GM18499 (cell line): ENCODE measurements around the gene ABHD6.
"Not testable (repeated sequence)": the region's sequence is repeated elsewhere in the genome, so short reads cannot be mapped to it uniquely, and the experiment has no call there.

ENCODE experiments used
- ATAC-seq: cut with Tn5 transposase; IDR thresholded peaks from one replicate; pipeline ENCODE4 v1.9.1; 2021; ENCODE audit warnings: moderate number of reproducible peaks; ENCODE audit not compliant: insufficient read depth, unreplicated experiment

ABHD6 gene

DNA sequence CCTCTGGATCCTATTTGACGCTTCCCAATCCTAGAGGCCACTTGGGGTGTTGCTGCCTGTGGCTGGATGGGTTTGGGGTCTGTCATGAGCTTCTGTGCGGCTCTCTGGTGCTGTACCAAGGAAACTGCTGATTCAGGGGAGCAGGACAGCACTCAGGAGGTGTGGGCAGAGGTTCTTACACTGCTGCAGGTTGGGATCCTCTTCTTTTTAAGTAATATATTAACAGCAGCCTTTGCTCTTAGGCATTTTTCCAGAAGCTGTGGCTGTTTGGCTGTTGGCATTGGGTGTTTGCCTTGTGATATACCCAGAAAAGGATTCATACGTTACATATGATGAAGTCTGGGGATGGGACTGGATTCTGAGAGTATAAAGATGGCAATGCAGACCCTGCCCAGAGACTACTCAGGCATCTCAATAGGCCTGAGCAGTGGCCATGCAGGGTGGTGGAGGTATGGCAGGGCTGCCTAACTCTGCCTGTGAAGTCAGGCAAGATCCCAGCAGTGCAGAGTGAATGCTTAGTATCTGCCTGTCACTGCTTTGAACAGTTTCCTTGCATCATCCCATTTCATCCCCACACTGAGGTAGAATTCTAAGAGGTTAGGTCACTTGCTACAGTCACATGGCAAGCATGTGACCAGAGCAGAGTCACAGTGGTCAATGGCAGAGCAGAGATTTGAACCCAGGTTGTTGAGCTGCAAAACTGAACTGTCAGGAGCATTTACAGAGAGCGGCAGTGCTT is 3.9 kb downstream of the ABHD6 start:
- ATAC-seq, result no peak

DNA sequence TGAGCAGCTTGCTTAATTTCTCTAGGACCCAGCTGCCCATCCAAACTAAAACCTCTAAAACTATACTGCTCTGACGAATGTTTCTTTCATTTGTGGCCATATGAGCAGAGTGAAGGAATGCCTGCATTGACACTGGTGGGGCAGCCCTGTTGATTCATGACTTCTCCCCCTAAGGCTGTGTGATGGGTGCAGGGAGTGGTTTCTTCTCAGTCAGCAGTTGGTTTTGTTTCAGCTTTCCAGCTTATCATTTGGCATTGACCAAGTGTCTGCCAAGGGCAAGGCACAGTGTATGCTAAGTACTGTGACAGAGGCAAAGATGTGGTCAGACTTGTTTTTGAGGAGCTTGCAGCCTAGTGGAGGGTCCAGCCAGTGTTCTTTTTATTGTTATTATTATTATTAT is 4.7 kb downstream of the ABHD6 start:
- ATAC-seq, result no peak

DNA sequence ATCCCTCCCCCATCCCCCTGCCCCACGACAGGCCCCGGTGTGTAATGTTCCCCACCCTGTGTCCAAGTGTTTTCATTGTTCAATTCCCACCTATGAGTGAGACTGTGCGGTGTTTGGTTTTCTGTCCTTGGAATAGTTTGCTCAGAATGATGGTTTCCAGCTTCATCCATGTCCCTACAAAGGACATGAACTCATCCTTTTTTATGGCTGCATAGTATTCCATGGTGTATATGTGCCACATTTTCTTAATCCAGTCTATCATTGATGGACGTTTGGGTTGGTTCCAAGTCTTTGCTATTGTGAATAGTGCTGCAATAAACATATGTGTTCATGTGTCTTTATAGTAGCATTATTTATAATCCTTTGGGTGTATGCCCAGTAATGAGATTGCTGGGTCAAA is 5.3 kb downstream of the ABHD6 start:
- not testable (repeated sequence) for ATAC-seq

DNA sequence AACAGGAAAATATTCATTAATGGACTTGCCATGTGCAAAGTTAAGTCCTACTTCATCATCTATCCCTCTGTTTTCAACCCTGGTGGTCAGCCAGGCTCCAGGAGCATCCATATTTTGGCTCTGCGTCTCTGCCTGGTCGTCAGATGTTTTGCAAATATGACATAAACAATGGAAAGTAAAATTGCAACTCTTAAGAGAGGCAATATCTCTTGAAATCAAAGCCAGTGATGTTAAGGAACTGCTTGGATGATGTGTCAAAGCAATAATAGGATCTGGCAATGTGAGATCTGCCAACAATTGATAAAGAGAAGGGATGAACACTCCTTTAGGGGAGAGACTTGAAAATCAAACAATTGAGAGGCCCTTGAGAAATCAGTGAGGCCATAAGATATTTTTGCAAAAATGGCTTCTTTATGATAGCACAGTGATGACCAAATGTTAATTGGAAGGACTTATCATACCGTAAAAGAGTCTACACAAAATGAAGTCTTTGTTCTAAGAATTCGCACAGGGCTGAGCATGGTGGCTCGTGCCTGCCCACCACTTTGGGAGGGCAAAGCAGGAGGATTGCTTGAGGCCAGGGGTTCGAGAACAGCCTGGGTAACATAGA is 6.5 kb downstream of the ABHD6 start:
- no peak for ATAC-seq

DNA sequence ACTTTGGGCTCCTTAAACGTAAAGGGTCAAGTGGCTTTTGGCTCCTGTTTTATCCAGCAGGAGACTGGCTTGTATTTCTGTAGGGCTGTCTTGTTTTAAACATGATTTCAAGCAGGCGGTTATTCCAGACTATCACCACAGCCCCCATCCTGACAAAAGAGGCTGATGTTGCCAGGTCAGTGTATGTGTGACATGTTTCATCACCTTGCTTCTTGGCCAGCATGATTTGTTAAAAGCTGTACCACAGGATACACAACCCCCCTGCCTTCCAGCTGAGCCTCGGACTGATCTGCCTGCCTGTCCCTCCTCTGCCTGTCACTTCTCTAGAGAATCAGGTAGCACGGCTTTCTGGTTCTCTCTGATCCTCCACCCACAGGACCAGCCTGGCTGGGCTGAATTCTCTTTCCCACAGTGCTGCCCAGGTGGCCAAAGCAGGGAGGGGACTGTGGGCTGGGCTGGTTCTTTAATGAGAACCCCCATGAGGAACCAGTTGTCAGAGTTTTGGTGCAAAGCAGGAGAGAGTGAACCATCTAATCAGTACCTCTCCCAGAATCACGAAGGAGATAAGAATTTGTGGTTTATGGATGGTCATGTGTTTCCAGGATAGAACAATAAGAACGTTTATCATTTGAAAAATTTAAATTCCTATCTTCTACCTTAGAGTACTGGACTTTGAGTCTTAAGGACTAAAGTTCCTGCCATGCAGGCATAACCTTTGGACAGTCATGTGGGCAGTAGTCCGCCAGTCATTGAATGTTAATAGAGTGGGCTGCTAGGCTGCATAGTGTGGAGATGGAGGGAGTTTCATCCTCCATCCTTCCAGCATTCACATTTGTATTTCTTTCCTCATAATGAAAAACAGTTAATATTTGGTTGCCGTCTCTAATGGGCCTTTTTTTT is 8.8 kb downstream of the ABHD6 start:
- ATAC-seq, result no peak

DNA sequence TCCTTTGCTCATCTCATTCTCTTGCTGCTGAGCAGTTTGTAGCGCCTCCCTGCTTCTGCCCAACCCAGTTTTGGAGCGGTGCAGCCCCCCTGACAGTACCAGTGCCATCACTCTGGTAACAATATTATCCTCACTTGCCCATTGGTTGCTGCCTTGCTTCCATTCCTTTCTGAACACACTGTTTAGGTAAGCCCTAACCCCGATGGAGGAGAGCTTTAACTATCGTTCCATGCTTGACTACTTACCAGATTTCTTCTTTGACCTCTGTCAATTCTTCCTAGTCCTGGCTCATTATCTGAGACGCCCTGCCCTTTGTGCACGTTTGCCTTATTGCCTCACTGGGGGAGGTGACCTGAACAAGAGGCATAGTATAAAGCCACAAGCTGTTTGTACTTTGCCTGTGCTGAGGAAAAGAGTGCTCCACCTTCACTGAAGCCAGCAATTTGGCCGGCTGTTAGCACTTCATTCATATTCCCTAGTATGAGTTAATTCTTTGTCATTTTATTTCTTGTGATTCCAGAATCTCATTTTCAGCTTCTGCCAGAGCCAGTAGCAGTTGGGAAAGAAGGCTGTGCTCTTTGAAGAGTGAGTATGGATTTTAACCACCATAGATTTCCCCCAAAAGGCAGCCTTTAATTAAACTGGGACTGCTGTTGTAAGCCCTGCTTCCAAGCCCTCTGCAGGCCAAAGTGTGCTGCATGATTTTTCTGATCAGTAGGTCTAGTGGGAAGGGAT is 11.9 kb downstream of the ABHD6 start:
- ATAC-seq, result no peak

DNA sequence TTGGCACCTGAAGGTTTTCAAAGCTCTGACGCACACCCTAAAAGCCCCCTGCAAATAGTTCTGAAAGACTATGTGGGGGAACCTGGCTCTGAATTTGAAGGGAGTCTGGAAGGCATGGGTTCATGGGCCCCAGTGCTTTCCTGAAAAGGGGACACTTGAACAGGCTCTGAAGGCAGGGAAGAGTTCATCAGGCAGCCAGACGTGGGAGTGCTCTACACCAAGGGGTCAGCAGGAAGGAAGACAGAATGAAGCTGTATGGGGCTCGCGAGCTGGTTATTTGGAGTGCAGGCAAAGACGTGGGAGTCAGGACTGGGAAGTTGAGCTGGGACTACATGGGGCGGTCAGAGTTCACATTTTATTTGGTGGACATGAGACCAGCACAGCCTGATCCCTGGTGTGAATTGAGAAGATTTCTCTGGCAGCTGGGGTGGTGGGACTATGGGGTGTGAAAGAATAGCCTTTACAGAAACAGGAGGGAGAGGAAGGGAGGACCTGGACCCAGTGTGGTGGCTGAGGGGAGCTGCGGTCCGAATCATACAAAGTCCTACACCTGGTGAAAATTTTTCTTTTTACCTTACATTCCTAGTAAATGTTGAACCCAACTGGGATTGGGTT is 12.6 kb downstream of the ABHD6 start:
- no peak for ATAC-seq

DNA sequence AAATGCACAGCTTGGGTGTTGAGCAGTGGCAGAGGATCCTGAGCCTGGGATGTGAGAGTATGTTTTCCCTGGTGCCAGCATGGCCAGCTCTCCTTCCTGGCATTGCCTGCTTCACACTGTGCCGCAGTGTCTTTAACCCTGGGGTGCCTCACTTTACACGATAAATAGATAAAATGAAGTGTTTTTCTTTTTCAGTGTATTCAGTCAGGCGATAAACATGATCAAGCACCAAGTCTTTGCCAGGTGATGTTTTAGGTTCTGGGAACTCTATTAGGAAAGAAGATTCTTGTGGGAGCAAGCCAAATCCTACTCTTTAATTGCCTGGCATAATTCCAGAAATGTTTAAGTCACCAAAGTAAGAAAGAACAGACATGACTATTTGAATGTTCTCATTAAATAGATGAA is 14.0 kb downstream of the ABHD6 start:
- no peak for ATAC-seq

DNA sequence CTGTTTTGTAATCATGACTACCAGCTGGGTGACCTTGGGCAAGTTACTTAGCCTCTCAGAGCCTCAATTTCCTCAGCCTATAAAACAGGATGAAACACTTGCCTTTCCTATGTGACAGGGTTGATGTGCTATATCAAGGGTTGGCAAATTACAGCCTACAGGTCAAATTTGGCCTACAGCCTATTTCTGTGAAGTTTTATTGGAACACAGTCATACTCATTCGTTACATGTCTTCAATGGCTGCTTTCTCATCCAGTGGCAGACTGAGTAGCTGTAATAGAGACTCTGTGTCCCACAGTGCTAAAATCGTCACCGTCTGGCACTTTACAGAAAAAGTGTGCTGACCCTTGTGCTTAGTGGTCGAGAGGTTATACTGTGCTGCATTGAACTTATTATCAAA is 16.6 kb downstream of the ABHD6 start:
- ATAC-seq, result no peak

DNA sequence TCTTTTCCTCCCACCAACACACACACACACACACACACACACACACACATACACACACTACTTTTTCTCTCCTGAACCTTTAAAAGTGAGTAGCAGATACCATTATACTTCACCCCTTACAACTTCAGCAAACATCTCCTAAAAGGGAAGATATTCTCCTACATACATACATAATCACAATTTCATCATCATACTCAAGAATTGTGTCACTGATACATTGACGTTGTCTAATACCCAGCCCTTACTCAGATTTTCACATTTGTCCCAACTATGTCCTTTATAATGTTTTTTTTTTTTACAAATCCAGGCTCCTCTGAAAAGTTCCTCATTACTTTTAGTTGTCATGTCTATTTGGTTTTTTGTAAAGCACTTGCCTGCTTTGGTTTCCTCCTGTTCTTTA is 18.5 kb downstream of the ABHD6 start:
- ATAC-seq, result no peak

DNA sequence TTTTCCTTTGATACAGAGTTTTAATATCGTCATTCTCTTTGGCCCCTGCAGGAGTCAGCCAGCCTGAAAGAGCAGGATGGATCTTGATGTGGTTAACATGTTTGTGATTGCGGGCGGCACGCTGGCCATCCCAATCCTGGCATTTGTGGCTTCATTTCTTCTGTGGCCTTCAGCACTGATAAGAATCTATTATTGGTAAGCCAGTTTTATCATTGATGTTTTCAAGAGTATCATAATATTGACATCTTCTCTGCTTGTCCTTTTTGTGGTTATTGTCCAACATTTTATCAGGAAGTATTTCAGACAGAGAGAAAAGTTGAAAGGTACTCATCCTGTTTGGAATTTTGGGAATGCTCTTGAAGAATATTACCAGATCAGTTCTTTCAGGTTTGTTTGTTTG is 18.9 kb downstream of the ABHD6 start:
- ATAC-seq, result no peak

DNA sequence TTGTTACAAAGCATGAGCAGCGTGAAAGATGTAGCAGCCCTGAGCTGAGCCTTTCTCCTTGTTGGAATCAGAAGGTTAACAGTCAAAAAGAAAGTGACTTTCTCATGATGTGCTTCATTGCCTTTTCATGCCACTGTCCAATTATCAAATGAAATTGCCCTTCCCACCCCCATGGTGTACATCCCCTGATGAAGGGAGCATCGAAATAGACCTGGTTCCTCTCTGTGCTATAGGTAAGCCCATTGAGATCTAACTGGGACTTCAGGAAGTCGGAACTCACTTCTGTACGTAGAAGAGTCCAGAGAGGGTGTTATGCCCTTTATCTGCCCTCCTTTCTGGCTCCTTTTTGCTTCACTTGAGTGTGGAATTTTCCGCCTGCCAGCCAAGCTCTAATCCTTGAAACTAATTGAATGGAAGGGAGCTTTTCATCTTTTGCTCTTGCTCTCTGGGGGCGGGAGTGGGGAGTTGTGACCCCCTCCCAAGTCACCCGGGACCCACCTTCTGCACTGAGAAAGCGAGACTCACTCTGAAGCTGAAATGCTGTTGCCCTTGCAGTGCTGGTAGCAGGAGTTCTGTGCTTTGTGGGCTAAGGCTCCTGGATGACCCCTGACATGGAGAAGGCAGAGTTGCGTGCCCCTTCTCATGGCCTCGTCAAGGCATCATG is 20.9 kb downstream of the ABHD6 start:
- no peak for ATAC-seq

DNA sequence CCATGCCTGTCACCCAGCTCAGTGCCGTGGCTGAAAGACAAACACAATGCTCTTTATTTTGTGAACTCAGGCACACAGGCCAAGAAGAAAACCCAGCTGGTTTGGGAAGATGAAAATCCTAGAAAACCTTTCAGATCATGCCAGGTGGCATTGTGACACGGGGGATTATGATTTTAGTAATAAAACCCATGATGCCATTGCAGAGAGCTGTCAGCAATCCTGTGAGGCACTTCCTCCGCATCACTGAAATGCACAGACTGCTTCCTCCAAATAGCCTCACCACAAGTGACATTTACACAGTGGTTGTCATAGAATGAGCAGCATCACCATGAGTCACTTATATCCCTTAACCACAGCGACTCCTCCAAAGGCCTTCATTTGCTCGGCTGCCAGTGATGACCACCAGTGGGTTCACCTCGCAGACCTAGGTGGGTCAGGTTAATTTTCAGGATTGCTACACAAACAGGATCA is 22.7 kb downstream of the ABHD6 start:
- ATAC-seq, result no peak

DNA sequence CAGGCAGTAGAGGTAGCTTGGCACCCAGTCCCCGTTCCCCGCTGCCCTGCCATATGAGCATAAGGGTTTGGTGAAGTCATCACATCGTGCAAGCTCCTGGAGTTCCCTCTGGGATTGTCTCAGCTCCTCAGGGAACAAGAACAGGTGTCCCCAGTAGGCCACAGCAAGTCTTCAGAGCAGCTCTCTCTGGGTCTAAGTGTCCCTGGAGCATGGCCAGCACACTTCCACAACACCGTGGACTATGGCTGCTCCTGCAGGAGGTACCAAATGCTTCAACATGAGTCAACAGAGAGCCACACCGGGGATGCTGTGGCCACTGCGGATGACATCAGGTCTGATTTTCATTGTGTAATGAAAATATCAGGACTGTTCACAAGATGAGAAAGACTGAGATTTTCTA is 23.1 kb downstream of the ABHD6 start:
- no peak for ATAC-seq

DNA sequence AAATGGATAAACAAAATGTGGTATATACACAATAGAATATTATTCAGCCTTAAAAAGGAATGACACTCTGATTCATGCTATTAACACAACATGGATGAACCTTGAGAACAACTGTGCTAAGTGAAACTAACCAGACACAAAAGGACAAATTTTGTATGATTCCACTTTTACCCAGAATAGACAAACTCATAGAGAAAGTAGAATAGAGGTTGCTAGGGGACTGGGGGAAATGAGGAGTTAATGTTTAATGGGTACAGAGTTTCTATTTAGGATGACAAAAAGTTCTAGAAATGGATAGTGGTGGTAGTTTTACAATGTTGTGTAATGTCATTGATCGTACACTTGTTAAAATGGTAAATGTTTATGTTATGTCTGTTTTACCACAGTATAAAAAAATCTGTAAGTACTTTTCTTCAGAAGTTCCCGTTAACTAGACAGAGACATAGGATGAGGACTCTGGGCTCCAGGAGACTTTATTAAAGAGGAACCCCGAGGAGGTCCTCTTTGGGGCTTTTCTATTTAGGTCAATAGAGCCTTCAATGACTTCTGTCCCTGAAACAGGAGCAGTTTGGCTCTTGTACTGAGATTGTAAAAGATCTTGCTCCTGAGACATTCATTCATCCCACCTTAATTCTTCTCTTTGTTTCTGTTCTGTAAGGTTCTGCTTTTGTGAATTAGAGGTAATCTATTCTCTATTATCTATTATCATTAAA is 24.5 kb downstream of the ABHD6 start:
- ATAC-seq, result no peak

DNA sequence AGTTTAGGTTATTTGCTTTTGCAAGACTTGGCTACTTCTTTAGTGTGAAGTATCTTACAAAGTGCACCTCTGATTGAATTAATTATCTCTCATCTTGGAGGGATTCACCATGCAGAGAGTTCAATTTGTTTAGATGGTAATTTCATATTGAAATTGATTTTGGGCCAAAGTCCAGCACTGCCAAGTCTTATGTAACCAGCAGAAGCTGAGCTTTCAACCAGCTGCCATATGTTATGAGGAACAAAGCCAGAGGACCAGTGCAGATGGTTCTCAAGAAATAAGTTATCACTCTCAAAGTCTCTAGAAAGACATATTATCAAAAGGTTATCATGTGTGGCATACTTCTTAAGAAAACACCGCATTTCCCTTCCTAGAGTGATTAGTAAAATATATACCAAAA is 29.0 kb downstream of the ABHD6 start:
- no peak for ATAC-seq

DNA sequence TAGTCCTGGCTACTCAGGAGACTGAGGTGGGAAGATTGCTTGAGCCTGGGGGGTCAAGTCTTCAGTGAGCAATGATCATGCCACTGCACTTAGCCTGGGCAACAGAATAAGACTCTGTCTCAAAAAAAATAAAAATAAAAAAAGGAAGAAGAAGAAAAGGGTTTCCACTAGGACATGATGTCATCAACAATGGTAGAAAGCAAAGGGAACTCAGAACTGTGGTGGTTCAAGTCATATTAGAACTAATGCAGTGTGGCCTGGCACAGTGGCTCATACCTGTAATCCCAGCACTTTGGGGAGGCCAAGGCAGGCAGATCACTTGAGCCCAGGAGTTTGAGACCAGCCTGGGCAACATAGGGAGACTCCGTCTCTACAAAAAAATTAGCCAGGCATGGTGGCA is 30.0 kb downstream of the ABHD6 start:
- not testable (repeated sequence) for ATAC-seq

DNA sequence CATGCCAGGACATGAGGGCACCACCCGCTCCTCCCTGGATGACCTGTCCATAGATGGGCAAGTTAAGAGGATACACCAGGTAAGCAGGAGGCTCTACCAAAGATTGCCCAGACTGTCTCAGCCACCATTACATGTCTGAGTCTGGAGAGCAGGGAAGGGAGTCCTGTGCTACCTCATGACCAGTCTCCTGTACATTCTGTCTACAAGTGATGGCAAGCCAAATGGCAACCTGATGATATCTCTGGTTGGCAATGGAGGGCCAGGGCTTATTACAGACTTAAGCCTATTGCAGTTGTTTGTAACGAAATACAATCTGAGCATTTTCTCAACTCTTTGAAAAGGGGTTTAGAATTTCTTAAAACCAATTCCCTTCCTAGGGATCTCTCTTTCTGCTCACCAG is 31.8 kb downstream of the ABHD6 start:
- no peak for ATAC-seq

DNA sequence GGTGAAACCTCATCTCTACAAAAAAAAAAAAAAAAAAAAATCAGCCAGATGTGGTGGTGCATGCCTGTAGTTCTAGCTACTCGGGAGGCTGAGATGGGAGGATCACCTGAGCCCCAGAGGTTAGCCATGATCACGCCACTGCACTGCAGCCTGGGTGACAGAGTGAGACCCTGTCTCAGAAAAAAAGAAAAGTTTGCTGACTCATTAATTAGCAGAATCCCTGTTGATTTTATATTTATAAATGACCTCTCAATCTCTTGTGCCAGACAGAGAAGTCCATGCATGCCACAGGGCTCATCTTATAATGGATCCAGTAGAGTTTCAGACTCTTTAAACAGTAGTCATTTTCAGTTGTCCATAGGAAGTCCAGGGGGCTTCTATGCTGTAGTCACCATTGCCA is 32.9 kb downstream of the ABHD6 start:
- no peak for ATAC-seq
